HCT116 (cell line): Measurements from ENCODE around the gene DAGLA. TPM values are rescaled to one million over a fixed set of nuclear protein-coding genes. Genes with fewer than 3 reads are reported as not detected.
A peak's percentile ranks its signal among the peaks of the same experiment; 100 is the strongest.

Source experiments
- ATAC-seq: fragments of 200-7000 bp; cut with Tn5 transposase; 2 replicates; pipeline ENCODE4 v1.9.1; 2020; ENCODE audit warnings: mild to moderate bottlenecking, moderate library complexity
- BruUV-seq: library from RNA; stranded (reverse); fragments of 400-500 nt; replicated peaks from 2 replicates; lab custom pipeline; 2021; lab: Mats Ljungman, UMichigan
- CTCF ChIA-PET: fragments of 300-600 bp; sonication (Branson Sonifier 250); formaldehyde crosslinking; loops from one replicate; lab custom pipeline; 2021; ENCODE audit warnings: antibody characterized with exemption; lab: Charles Lee
- POLR2A ChIA-PET: fragments of 300-600, 350-600 bp; sonication (Branson Sonifier 250); formaldehyde crosslinking; loops from one replicate; lab custom pipeline; 2021; ENCODE audit warnings: antibody characterized with exemption; lab: Charles Lee
- RAD21 ChIA-PET, 2 experiments: fragments of 300-600 bp; sonication (Branson Sonifier 250); formaldehyde crosslinking; loops; one replicate each; lab custom pipeline; 2023; ENCODE audit warnings: low total read pairs in 2 of 2; ENCODE audit not compliant: uncharacterized antibody in 2 of 2, unreplicated experiment in 2 of 2, low non-redundant PET in 1 of 2; lab: Charles Lee
- DNase-seq: peaks from one replicate; pipeline ENCODE4 v3.0.0-alpha.2; 2010; ENCODE audit warnings: low read depth, low spot score
- H2AFZ ChIP-seq: fragments of 200-600 bp; shearing (Covaris generic), sonication (generic); 2 replicates; pipeline ENCODE4 v1.6.1; 2017; ENCODE audit warnings: low read depth, mixed run types, mixed read lengths, antibody characterized with exemption, low read length; ENCODE audit not compliant: poor library complexity, severe bottlenecking
- H3K27ac ChIP-seq: 2 replicates; pipeline ENCODE4 v1.5.1; 2012; ENCODE audit warnings: low read depth, low read length
- H3K27me3 ChIP-seq: fragments of 200-600 bp; sonication (generic); 2 replicates; pipeline ENCODE4 v1.6.1; 2016; ENCODE audit warnings: mixed run types, low read length, mixed read lengths; ENCODE audit not compliant: insufficient read depth
- H3K36me3 ChIP-seq, 2 experiments: fragments of 200-500 bp in 1 of 2; fragments of 200-600 bp in 1 of 2; sonication (Bioruptor generic) in 1 of 2; sonication (generic) in 1 of 2; 2 replicates each; pipeline versions ENCODE4 v1.5.1 to v1.6.1; 2014 to 2016; ENCODE audit warnings: low read length in 2 of 2, inconsistent platforms in 1 of 2, mixed read lengths in 1 of 2, mixed run types in 1 of 2; ENCODE audit not compliant: insufficient read depth in 2 of 2, control insufficient read depth in 1 of 2
- H3K4me1 ChIP-seq, 2 experiments: fragments of 200-600 bp in 1 of 2; sonication (generic) in 1 of 2; 2 replicates each; pipeline versions ENCODE4 v1.5.1 to v1.6.1; 2012 to 2017; ENCODE audit warnings: low read length in 2 of 2, inconsistent platforms in 1 of 2, mild to moderate bottlenecking in 1 of 2, mixed read lengths in 1 of 2, mixed run types in 1 of 2, moderate library complexity in 1 of 2; ENCODE audit not compliant: insufficient read depth in 2 of 2, control insufficient read depth in 1 of 2
- H3K4me2 ChIP-seq: fragments of 200-600 bp; sonication (generic); 2 replicates; pipeline ENCODE4 v1.6.1; 2017; ENCODE audit warnings: mixed run types, low read length, mixed read lengths
- H3K4me3 ChIP-seq, 2 experiments: fragments of 200-600 bp in 1 of 2; sonication (generic) in 1 of 2; replicated peaks in 1 of 2; 2 replicates each; pipeline ENCODE4 v1.5.1; 2011 to 2016; ENCODE audit warnings: low read length in 2 of 2, control low read depth in 1 of 2, low read depth in 1 of 2, mild to moderate bottlenecking in 1 of 2, mixed read lengths in 1 of 2, mixed run types in 1 of 2
- H3K79me2 ChIP-seq: fragments of 200-600 bp; sonication (generic); 2 replicates; pipeline ENCODE4 v1.6.1; 2017; ENCODE audit warnings: mild to moderate bottlenecking, mixed run types, low read length, moderate library complexity, mixed read lengths; ENCODE audit not compliant: insufficient read depth
- H3K9ac ChIP-seq: fragments of 200-600 bp; sonication (generic); 2 replicates; pipeline ENCODE4 v1.6.1; 2016; ENCODE audit warnings: low read length, mixed read lengths
- H3K9me2 ChIP-seq: fragments of 200-600 bp; sonication (generic), shearing (Covaris generic); 2 replicates; pipeline ENCODE4 v1.6.1; 2017; ENCODE audit warnings: mixed run types, mild to moderate bottlenecking, moderate library complexity; ENCODE audit not compliant: insufficient read depth
- H3K9me3 ChIP-seq, 2 experiments: fragments of 200-500 bp in 1 of 2; fragments of 200-600 bp in 1 of 2; sonication (Bioruptor generic) in 1 of 2; sonication (generic) in 1 of 2; 2 replicates each; pipeline ENCODE4 v1.6.1; 2014 to 2017; ENCODE audit warnings: low read length in 2 of 2, mixed read lengths in 2 of 2, inconsistent platforms in 1 of 2, low read depth in 1 of 2, mild to moderate bottlenecking in 1 of 2, mixed run types in 1 of 2, moderate library complexity in 1 of 2; ENCODE audit not compliant: control insufficient read depth in 1 of 2, insufficient read depth in 1 of 2
- H4K20me1 ChIP-seq: fragments of 200-600 bp; sonication (generic), shearing (Covaris generic); 2 replicates; pipeline ENCODE4 v1.6.1; 2017; ENCODE audit warnings: mixed run types, mild to moderate bottlenecking, moderate library complexity; ENCODE audit not compliant: insufficient read depth
- ATF3 ChIP-seq: IDR thresholded peaks from 2 replicates; pipeline ENCODE4 v1.6.1; 2012
- CBX3 ChIP-seq: IDR thresholded peaks from 2 replicates; pipeline ENCODE4 v1.6.1; 2012; ENCODE audit warnings: low read depth
- CEBPB ChIP-seq: IDR thresholded peaks from 2 replicates; pipeline ENCODE4 v1.6.1; 2012; ENCODE audit warnings: low read depth
- EGR1 ChIP-seq: IDR thresholded peaks from 2 replicates; pipeline ENCODE4 v1.6.1; 2012; ENCODE audit warnings: low read depth
- ELF1 ChIP-seq: IDR thresholded peaks from 2 replicates; pipeline ENCODE4 v1.6.1; 2012; ENCODE audit warnings: low read depth, borderline replicate concordance
- EZH2 ChIP-seq: fragments of 200-600 bp; sonication (generic); IDR thresholded peaks from 2 replicates; pipeline ENCODE4 v1.6.1; 2017; ENCODE audit warnings: antibody characterized with exemption, mixed run types
- EZH2phosphoT487 ChIP-seq: fragments of 200-600 bp; IDR thresholded peaks from 2 replicates; pipeline ENCODE4 v1.6.1; 2018; ENCODE audit warnings: antibody characterized with exemption, borderline replicate concordance
- FOSL1 ChIP-seq: IDR thresholded peaks from 2 replicates; pipeline ENCODE4 v1.6.1; 2012; ENCODE audit warnings: low read depth
- JUND ChIP-seq: IDR thresholded peaks from 2 replicates; pipeline ENCODE4 v1.6.1; 2012
- MAX ChIP-seq: IDR thresholded peaks from 2 replicates; pipeline ENCODE4 v1.6.1; 2012
- POLR2A ChIP-seq: IDR thresholded peaks from 2 replicates; pipeline ENCODE4 v1.7.0; 2011; ENCODE audit warnings: borderline replicate concordance; ENCODE audit not compliant: insufficient read depth, insufficient read length; ENCODE audit errors: extremely low read depth
- REST ChIP-seq: IDR thresholded peaks from 2 replicates; pipeline ENCODE4 v1.6.1; 2012; ENCODE audit warnings: low read depth
- SP1 ChIP-seq: IDR thresholded peaks from 2 replicates; pipeline ENCODE4 v1.6.1; 2012; ENCODE audit warnings: low read depth
- SRF ChIP-seq: IDR thresholded peaks from 2 replicates; pipeline ENCODE4 v1.6.1; 2012; ENCODE audit warnings: low read depth
- TCF7L2 ChIP-seq: IDR thresholded peaks from 2 replicates; pipeline ENCODE4 v1.7.0; 2011; ENCODE audit warnings: borderline replicate concordance, inconsistent platforms; ENCODE audit not compliant: insufficient read depth, insufficient read length; ENCODE audit errors: extremely low read depth
- ZFX ChIP-seq: fragments of 450-650 bp; IDR thresholded peaks from 2 replicates; pipeline ENCODE4 v1.6.1; 2017
- ZNF274 ChIP-seq: fragments of 200-500 bp; sonication (Bioruptor generic); IDR thresholded peaks from 2 replicates; pipeline ENCODE4 v1.6.1; 2014; ENCODE audit warnings: mild to moderate bottlenecking, low read depth, low read length, inconsistent platforms
- intact Hi-C: fragments of 100-400 bp; cut with micrococcal nuclease; formaldehyde crosslinking; loops from 2 replicates; pipeline ENCODE4 v1.10.0; 2022
- total RNA-seq: library from RNA; stranded (reverse); gene quantifications from one replicate; pipeline ENCODE4 v1.2.1, GENCODE V29; 2021; ENCODE audit not compliant: unreplicated experiment
- TF ChIP-seq, protein P1 (sequence below): IDR thresholded peaks from 2 replicates; pipeline ENCODE4 v1.6.1; 2011; ENCODE audit warnings: mild to moderate bottlenecking, low read length, moderate library complexity; ENCODE audit not compliant: insufficient replicate concordance; ENCODE audit errors: extremely low read depth
- TF ChIP-seq, protein P2 (sequence below), 3 experiments: fragments of 200-600 bp in 1 of 3; sonication (generic) in 1 of 3; IDR thresholded peaks in 2 of 3; conservative IDR thresholded peaks in 1 of 3; 2 replicates each; pipeline ENCODE4 v1.5.1; 2012 to 2017; ENCODE audit warnings: low read depth in 2 of 3, low read length in 2 of 3, antibody characterized with exemption in 1 of 3, borderline replicate concordance in 1 of 3, control low read depth in 1 of 3, mild to moderate bottlenecking in 1 of 3, mixed read lengths in 1 of 3, mixed run types in 1 of 3, moderate library complexity in 1 of 3; ENCODE audit not compliant: insufficient read depth in 1 of 3

The DAGLA gene
- total RNA-seq, 1 experiment from 2014 or later: 2.7 TPM

DNA sequence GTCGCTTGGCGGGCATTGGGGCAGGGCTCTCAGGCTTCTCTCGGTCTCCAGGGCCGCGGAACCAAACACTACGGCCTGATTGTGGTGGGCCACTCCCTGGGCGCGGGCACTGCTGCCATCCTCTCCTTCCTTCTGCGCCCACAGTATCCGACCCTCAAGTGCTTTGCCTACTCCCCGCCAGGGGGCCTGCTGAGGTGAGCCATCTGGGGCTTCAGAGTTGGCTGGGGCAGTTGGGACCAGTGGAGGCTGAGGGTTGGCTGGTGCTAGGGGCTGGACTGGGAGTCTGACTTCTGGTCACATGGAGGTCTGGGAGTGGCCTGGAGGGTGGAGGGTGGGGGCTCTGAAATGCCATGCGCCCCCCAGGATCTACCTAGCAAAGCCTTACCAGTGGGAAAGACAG lies 56.9 kb downstream of the DAGLA start:
- no peak overlapping the region for H3K9ac ChIP-seq
- H3K9me3 ChIP-seq: no peaks in the 10 kb centered on the region
- no peak overlapping the region for H3K4me3 ChIP-seq
- no peaks in the 10 kb centered on the region for H3K36me3 ChIP-seq
- BruUV-seq: no TSS peak
- intact Hi-C loops: no loop called here
- RAD21 ChIA-PET: no interaction called here
- POLR2A ChIA-PET: no interaction called here
- H4K20me1 ChIP-seq: no peaks in the 10 kb centered on the region
- CTCF ChIA-PET: interaction anchor here (1.9 kb wide), 1 partner anchor 11 kb away, joined by 9 read pairs; no protein-coding TSS in a partner anchor
- H3K79me2 ChIP-seq: no peaks in the 10 kb centered on the region
- no peak overlapping the region for H2AFZ ChIP-seq
- TF ChIP-seq ZNF274 (no peak), CBX3 (no peak), MAX (no peak), ATF3 (no peak), EGR1 (no peak), SRF (no peak), CEBPB (no peak), JUND (no peak), SP1 (no peak), EZH2 (no peak), TCF7L2 (no peak), ELF1 (no peak), POLR2A (no peak), FOSL1 (no peak), EZH2phosphoT487 (no peak), ZFX (no peak), REST (no peak)
- TF ChIP-seq, protein P1, sequence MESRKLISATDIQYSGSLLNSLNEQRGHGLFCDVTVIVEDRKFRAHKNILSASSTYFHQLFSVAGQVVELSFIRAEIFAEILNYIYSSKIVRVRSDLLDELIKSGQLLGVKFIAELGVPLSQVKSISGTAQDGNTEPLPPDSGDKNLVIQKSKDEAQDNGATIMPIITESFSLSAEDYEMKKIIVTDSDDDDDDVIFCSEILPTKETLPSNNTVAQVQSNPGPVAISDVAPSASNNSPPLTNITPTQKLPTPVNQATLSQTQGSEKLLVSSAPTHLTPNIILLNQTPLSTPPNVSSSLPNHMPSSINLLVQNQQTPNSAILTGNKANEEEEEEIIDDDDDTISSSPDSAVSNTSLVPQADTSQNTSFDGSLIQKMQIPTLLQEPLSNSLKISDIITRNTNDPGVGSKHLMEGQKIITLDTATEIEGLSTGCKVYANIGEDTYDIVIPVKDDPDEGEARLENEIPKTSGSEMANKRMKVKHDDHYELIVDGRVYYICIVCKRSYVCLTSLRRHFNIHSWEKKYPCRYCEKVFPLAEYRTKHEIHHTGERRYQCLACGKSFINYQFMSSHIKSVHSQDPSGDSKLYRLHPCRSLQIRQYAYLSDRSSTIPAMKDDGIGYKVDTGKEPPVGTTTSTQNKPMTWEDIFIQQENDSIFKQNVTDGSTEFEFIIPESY: no peak
- TF ChIP-seq, protein P2, sequence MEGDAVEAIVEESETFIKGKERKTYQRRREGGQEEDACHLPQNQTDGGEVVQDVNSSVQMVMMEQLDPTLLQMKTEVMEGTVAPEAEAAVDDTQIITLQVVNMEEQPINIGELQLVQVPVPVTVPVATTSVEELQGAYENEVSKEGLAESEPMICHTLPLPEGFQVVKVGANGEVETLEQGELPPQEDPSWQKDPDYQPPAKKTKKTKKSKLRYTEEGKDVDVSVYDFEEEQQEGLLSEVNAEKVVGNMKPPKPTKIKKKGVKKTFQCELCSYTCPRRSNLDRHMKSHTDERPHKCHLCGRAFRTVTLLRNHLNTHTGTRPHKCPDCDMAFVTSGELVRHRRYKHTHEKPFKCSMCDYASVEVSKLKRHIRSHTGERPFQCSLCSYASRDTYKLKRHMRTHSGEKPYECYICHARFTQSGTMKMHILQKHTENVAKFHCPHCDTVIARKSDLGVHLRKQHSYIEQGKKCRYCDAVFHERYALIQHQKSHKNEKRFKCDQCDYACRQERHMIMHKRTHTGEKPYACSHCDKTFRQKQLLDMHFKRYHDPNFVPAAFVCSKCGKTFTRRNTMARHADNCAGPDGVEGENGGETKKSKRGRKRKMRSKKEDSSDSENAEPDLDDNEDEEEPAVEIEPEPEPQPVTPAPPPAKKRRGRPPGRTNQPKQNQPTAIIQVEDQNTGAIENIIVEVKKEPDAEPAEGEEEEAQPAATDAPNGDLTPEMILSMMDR (IDR thresholded peaks at IDR 0.05 in 2 of 3, conservative IDR thresholded peaks at IDR 0.05 in 1 of 3; ENCODE audit: borderline replicate concordance in 1 of 3, insufficient read depth in 1 of 3, low read depth in 2 of 3, low read length in 2 of 3): no peak
- TF ChIP-seq, all 23 proteins: peak for 0
- no peak overlapping the region for H3K27ac ChIP-seq
- no peaks in the 10 kb centered on the region for H3K9me2 ChIP-seq
- ATAC-seq (peak; percentile 18; the same call in 1 of the 2 replicates), DNase-seq (no peak)
- peaks cover 0 to 7% of the 10 kb centered on the region in 2 experiments; a peak in 2 of 4 replicates for H3K4me1 ChIP-seq
- no peak overlapping the region for H3K4me2 ChIP-seq
- H3K27me3 ChIP-seq: no peaks in the 10 kb centered on the region
